Adipocyte (in vitro differentiated cells): ENCODE measurements around the gene KDELR3.

ENCODE experiments used
- DNase-seq: peaks from one replicate; pipeline ENCODE4 v3.0.0-alpha.2; 2015; ENCODE audit warnings: low read depth
- H3K27me3 ChIP-seq: replicated peaks from 2 replicates; pipeline ENCODE4 v1.7.0; 2013; ENCODE audit warnings: mild to moderate bottlenecking, low read length, moderate library complexity; ENCODE audit not compliant: control insufficient read depth, insufficient read depth
- H3K36me3 ChIP-seq: 2 replicates; pipeline ENCODE4 v1.7.0; 2013; ENCODE audit warnings: low read length, mild to moderate bottlenecking, moderate library complexity; ENCODE audit not compliant: control insufficient read depth, insufficient read depth, severe bottlenecking
- H3K4me1 ChIP-seq: 2 replicates; pipeline ENCODE4 v1.7.0; 2013; ENCODE audit warnings: mild to moderate bottlenecking, low read length, moderate library complexity; ENCODE audit not compliant: control insufficient read depth, insufficient read depth
- H3K4me3 ChIP-seq: 2 replicates; pipeline ENCODE4 v1.7.0; 2013; ENCODE audit warnings: mild to moderate bottlenecking, low read length, moderate library complexity
- H3K9ac ChIP-seq: 2 replicates; pipeline ENCODE4 v1.7.0; 2013; ENCODE audit warnings: mild to moderate bottlenecking, low read length, moderate library complexity
- H3K9me3 ChIP-seq: 2 replicates; pipeline ENCODE4 v1.7.0; 2013; ENCODE audit warnings: mild to moderate bottlenecking, low read length, moderate library complexity; ENCODE audit not compliant: control insufficient read depth

Gene KDELR3

DNA sequence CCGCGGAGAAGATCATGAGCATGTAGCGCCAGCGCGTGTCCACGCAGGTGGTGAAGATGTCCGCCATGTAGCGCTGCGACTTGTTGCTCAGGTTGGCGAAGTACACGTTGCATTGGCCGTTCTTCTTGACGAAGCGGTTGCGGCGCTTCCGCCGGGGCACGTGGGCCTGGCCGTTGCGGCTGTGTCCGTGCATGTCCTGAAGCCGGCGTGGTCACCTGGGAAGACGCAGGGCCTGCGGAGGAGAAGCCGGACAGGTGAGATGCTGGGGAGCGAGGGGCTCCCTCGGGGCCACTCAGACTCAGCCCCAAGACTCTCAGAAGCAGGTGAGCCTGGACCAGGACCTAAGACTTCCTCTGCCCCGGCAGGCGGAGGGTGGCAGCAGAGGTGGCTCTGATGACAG is 40.0 kb upstream of the KDELR3 start:
- no peak for DNase-seq
- H3K4me3 ChIP-seq, result no peak overlapping the region
- no peaks in the 10 kb centered on the region for H3K4me1 ChIP-seq
- no peaks in the 10 kb centered on the region for H3K36me3 ChIP-seq
- H3K27me3 ChIP-seq, result peaks cover 12% of the 10 kb centered on the region
- no peaks in the 10 kb centered on the region for H3K9me3 ChIP-seq
- no peak overlapping the region for H3K9ac ChIP-seq

DNA sequence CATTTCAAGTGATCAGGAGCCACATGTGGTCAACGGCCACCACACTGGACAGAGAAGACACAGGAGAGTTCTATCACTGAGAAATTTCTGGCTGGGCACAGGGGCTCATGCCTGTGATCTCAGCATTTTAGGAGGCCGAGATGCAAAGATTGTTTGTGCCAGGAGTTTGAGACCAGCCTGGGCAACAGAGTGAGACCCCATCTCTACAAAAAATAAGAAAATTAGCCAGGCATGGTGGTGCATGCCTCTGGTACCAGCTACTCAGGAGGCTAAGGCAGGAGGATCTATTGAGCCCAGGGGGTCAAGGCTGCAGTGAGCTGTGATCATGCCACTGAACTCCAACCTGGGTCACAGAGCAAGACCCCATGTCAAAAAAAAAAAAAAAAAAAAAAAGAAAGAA is 39.2 kb upstream of the KDELR3 start:
- no peak for DNase-seq
- no peaks in the 10 kb centered on the region for H3K36me3 ChIP-seq

DNA sequence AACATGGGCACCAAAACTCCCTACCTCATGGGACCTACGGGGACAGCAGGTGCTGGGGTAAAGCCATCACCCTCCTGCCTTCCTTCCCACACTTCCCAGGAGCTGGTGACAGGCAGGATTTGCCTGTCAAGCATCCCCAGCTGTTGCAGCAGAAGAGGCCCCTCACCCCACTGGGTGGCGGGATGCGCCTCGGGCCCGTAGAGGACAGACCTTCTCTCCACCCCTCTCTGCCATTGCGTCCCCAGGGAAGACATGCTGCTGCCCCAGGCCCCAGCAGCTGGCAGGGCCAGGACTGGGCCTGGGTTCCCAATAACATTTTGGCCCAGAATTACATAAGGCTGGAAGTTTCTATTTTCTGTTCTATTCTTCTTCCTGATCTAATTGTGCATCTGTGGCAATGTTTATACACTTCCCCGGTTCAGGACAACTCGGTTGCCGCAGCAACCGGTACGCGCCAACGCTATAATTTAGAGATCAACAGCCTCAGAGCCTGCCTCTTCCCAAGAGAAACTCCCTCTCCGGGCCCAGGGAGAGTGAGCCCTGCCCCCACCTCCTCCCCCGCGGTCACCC is 38.3 kb upstream of the KDELR3 start:
- Histone ChIP-seq H3K27me3 (peaks cover 20% of the 10 kb centered on the region), H3K9me3 (no peaks in the 10 kb centered on the region), H3K4me3 (no peak overlapping the region), H3K36me3 (no peaks in the 10 kb centered on the region), H3K9ac (no peak overlapping the region), H3K4me1 (no peaks in the 10 kb centered on the region)
- DNase-seq, result peak; percentile 13

More for the DNA sequence above, 39.2 kb upstream of the KDELR3 start:
- H3K4me1 ChIP-seq, result no peaks in the 10 kb centered on the region
- H3K27me3 ChIP-seq, result peaks cover 16% of the 10 kb centered on the region
- H3K4me3 ChIP-seq, result no peak overlapping the region
- H3K9me3 ChIP-seq, result no peaks in the 10 kb centered on the region
- H3K9ac ChIP-seq, result no peak overlapping the region

DNA sequence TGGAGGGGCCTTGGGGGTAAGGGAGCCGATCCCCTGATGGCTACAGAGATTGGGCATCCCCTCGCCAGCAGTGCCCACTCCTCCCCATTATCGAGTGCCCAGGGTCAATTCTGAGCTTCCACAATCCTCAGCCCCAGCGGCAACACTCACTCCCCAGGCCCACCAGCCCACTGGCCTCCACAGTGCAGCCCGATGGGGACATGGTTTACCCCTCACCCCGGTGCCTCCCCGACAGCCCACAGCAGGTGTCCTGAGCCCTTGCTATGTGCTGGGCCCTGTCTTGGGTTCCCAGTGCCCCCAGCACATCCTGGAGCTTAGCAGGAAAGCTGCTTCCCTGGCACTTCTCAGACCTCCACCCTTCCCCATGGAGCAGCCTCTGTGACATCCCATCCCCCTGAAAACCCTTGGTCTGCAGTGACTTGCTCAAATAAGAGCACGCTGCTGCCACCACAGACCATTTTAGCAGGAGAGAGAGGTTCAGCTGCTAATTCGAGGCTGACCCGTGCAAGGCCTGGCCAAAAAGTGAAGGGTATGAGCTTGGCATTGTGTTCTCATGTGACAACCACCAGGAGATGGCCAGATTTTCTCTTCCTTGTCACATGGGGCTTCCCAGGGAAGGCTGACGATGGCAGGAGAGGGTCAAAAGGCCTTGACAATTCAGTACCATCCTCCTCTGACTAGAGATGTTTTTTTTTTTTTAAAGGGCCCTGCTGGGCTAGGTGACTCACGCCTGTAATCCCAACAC is 36.5 kb upstream of the KDELR3 start:
- DNase-seq, result no peak
- no peak overlapping the region for H3K4me3 ChIP-seq
- H3K36me3 ChIP-seq, result no peaks in the 10 kb centered on the region
- no peak overlapping the region for H3K9ac ChIP-seq
- H3K9me3 ChIP-seq, result no peaks in the 10 kb centered on the region
- H3K4me1 ChIP-seq, result no peaks in the 10 kb centered on the region
- peaks cover 26% of the 10 kb centered on the region for H3K27me3 ChIP-seq

DNA sequence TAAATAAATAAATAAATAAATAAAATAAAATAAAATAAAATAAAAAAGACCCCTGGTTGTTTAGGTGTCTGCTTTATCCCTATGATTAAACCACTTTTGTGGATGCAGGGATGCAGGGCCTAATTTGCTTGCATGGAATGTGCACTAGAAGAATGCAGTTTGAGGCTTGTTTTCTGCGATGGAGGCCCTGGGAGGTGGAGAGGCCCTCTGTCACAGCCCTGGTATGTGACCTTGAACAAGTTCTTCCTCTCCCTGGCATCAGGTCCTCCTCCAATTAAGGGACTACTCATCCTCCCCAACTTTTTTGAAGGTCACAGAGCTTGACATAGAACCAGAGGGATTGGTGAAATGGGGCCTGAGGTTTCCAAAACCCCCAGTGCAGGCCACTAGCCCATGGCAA is 35.6 kb upstream of the KDELR3 start:
- Histone ChIP-seq H3K36me3 (no peaks in the 10 kb centered on the region), H3K27me3 (peaks cover 33% of the 10 kb centered on the region), H3K4me3 (no peak overlapping the region), H3K9ac (no peak overlapping the region), H3K9me3 (no peaks in the 10 kb centered on the region), H3K4me1 (no peaks in the 10 kb centered on the region)
- peak; percentile 28 for DNase-seq

DNA sequence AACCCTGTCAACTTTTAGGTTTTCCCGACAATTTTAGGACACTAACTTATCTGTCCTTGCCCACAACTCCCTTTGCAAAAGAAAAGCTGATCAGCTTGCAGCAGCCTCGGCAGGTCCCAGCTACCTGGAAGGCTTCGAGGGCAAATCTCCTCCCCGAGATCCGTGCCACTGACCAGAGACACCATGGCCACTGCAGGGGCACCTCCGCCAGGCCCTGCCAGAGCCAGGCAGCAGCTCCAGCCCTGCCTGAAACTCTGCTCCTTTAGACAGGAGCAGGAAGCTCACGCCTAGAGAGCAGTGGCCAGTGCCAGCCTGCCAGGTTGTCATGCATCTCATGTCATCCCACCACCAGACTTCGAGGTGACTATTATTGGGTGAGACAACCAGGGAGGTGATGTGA is 34.0 kb upstream of the KDELR3 start:
- Histone ChIP-seq H3K4me3 (no peak overlapping the region), H3K9me3 (no peaks in the 10 kb centered on the region), H3K4me1 (no peaks in the 10 kb centered on the region), H3K36me3 (no peaks in the 10 kb centered on the region), H3K9ac (no peak overlapping the region), H3K27me3 (peaks cover 33% of the 10 kb centered on the region)
- DNase-seq, result no peak

DNA sequence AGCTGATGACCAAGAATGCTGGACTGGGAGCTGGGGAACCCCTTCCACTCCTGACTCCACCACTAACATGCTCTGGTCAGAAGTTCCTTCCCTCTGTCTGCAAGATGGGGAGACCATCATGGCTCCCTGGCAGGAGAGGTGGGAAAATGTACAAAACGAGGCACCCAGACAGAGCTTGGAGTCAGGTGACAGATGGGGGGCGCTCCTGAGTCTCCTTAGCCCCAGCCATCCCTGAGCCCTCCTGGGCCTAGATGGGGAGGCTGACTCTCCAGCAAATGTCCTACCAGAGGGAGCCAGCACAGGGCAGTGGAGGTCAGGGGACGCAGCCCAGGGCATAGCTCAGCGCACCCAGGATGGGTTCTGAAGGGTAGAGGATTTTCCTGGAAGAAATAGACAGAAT is 32.9 kb upstream of the KDELR3 start:
- Histone ChIP-seq H3K36me3 (no peaks in the 10 kb centered on the region), H3K27me3 (peaks cover 33% of the 10 kb centered on the region), H3K4me3 (no peak overlapping the region), H3K4me1 (no peaks in the 10 kb centered on the region), H3K9me3 (no peaks in the 10 kb centered on the region), H3K9ac (no peak overlapping the region)
- no peak for DNase-seq

DNA sequence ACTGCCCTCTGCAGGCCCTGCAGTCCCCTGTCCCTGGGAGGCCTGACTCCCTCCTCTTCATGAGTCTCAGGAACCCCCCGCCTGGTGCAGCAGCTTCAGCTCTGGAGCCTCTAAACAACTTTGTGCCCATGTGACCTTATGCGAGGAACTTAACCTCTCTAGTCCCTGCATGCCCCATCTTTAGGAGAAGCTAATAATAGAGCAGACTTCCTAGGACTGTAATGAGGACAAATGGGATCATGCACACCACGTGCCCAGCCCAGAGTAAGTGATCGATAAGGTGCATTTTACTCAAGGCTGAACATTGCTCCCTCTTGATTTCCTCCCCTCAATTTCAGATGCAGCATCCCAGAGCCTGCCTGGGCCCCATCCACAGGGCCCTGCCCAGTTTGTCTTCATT is 31.9 kb upstream of the KDELR3 start:
- Histone ChIP-seq H3K4me3 (no peak overlapping the region), H3K9me3 (no peaks in the 10 kb centered on the region), H3K27me3 (peaks cover 42% of the 10 kb centered on the region), H3K4me1 (no peaks in the 10 kb centered on the region), H3K36me3 (no peaks in the 10 kb centered on the region), H3K9ac (no peak overlapping the region)
- DNase-seq, result no peak

DNA sequence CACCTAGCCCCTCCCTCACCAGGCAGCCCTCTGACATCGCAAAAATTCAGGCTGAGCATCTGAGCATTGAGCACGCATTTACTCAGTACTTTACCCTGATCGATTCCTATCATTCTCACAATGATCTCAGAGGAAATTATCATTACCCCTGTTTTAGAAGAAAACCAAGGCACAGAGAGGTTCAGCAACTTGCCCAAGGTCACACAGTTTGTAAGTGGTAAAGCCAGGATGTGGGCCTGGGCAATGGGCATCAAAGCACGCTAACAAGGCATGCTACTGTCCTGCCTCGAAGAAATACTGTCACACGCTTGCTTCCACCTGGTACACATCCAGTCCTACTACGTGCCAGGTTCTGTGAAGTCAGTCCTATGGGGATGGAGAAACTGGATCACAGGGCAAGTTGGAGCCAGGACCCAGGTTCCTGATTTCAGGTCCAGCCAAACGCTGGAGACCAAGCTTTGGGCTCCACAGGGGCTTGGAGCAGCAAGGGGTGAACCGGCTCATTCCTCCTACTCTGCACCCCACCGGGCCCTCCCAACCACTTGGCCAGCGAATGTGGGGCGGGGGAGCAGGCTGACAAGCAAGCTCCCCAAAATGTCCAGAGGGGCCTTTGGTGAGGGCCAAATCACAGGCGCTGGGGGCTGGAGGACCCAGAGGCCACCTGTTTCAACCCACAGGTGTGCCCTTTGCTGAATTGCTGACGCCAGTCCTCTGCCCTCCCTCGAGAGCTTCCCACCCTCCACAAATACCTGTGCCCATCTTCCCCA is 31.1 kb upstream of the KDELR3 start:
- Histone ChIP-seq H3K36me3 (no peaks in the 10 kb centered on the region), H3K9ac (no peak overlapping the region), H3K9me3 (no peaks in the 10 kb centered on the region), H3K4me1 (no peaks in the 10 kb centered on the region), H3K4me3 (no peak overlapping the region), H3K27me3 (peaks cover 49% of the 10 kb centered on the region)
- DNase-seq, result no peak

DNA sequence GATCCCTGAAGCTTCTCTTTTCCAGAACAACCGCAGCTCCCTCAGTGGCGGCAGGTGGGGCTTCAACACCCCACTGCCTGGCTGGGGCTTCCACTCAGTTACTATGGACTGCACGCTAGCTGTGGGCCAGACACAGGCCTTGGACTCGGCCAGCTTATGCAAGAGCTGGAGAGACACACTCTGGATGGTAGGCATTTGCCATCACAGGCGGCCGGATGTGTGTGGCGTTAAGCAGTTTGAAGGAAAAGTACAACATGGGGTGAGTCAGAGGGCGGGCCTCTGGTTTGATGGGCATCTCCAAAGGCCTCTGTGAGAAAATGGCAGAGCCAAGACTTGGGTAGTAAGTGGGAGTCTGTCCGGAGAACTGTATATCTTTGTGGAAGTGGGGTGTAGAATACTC is 30.5 kb upstream of the KDELR3 start:
- peaks cover 51% of the 10 kb centered on the region for H3K27me3 ChIP-seq
- no peaks in the 10 kb centered on the region for H3K4me1 ChIP-seq
- H3K4me3 ChIP-seq, result no peak overlapping the region
- H3K9ac ChIP-seq, result no peak overlapping the region
- no peaks in the 10 kb centered on the region for H3K36me3 ChIP-seq
- H3K9me3 ChIP-seq, result no peaks in the 10 kb centered on the region
- DNase-seq, result no peak

DNA sequence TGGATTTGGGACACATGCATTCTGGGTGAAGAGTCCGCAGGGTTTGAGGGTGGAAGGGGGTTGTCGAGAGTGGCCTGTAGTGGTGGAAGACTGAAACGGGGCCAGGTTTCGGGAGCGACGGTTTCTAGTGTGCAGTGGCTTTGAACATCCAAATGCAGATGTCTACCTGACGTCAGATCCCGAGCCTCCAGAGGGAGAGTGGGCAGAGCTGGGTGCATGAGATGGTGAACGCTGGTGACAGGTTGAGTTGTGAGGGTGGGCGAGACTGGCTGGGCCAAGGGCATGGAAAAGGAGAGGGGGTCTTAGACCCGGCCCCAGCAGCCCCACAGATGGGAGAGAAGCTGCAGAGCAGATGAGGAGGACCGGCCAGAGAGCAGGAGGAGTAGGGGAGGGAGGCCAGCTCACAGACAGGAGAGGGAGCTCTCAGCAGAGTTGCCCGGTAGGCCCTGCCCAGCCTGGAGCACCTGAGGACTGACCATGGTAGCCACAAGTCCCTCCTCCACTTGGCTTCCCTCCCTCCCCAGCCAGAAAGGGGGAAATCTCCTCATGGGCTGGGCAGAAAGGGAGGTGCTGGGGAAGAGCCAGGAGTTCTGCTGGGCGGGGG is 27.0 kb upstream of the KDELR3 start:
- no peak for DNase-seq
- no peaks in the 10 kb centered on the region for H3K9me3 ChIP-seq

More for the DNA sequence above, 27.0 kb upstream of the KDELR3 start:
- Histone ChIP-seq H3K27me3 (peaks cover 59% of the 10 kb centered on the region), H3K36me3 (no peaks in the 10 kb centered on the region), H3K9ac (no peak overlapping the region), H3K4me3 (no peak overlapping the region), H3K4me1 (no peaks in the 10 kb centered on the region)
